ENCODE data around the gene ITPKC.

GRCh38 chr19:40778706-40779284, 61.9 kb downstream of the ITPKC start:
- TF ChIP-seq CTCF (conservative IDR thresholded peaks at IDR 0.05; ENCODE audit: low read length) (no peak), EZH2phosphoT487 (IDR thresholded peaks at IDR 0.05; ENCODE audit: borderline replicate concordance) (no peak)
